HG02610 (cell line): ENCODE results near the gene VPS8.

Experiments
- ATAC-seq: cut with Tn5 transposase; IDR thresholded peaks from one replicate; pipeline ENCODE4 v1.9.1; 2021; ENCODE audit warnings: mild to moderate bottlenecking, moderate library complexity; ENCODE audit not compliant: unreplicated experiment

Gene VPS8

DNA sequence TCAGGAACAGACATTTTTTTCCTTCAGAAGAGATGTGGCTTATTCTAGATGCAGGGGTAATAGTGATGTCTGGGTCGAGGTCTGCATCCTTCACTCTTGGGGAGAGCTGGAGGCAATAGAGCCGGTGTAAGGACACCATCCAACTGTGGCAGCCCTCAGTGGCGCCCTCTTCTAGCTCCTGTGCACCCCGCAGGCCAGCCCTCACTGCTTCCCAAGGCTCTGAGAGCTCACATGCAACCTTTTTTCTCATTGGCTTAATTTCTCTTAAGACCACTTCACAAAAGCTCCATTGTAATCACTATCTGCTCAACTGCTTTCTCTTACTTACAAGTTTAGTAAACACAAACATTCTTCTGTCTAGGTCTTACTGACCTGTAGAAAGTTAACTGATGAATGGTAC is 3.9 kb upstream of the VPS8 start:
- ATAC-seq: no peak

DNA sequence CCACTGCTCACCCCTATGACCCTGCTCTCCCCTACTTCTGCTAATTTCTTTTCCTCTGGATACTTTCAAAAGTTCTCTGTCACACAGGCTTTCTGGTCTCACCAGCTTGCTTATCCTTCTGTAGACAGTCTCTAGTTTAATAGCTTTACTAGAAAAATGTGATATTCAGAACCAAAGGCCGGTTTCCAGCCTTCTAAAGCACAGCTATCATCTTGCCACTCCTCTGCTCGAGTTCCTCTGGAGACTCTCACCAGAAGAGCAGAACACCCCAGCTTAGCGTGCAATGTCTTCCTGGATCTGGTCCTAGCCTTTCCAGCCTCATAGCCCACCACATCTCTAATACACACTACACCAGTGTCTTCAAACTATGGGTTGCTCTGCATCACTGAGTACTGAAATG is 1.8 kb upstream of the VPS8 start:
- no peak for ATAC-seq

GRCh38 chr3:184811034-184811433 is 932 bp upstream of the VPS8 start:
- ATAC-seq: no peak

DNA sequence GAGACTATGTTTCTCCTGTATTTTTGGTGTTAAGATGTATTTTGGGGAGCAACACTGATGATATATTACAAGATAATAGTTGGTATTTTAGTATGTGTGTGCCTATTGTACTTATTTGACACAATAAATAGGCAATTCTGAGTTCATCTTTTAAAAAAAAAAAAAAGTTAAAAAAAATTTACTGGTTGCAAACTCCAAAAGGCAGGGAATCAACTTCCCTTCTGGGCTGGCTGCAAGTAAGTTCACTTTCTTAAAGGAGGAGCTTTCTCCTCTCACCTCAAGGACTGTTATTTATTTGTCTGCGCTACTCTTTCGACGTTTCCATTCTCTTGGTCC is 335 bp upstream of the VPS8 start:
- no peak for ATAC-seq

DNA sequence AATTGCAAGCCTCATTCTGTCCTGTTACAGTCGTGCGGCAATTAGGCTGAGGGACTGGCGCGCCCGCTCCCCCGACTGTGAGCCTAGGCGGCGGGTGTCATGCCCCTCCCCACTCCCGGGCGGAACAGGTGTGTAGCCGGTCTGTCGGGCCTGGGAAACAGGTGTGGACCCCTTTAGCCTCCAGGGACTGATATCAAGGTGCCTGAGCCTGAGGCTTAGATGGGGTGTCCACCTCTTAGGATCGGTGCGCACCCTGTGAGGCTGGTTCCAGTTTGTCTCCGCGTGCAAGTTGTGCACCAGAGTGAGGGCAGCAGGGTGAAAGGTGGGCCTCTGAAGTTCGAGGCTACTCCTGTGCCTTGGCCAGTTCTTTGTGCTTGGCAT is 686 bp downstream of the VPS8 start:
- no peak for ATAC-seq

DNA sequence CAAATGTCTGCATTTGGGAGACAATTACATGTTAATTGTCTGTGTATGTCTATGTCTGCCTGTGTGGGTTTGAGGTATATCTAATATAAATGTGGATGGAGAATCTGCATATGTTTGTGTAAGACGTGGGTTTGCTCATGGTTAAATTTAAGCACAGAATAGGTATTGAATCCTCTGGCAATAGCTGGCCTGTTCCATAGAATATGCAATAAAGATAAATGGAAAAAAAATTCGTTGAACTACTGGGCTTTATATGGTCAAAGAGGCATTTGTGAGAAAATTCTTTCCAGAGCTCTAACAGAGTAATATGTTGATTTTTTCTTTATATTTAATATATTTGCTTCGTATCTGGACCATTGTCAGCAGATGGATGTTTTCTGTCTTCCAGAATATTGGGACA is 1.4 kb downstream of the VPS8 start:
- ATAC-seq: no peak

- ATAC-seq: peak; percentile 47
Observed at GRCh38 chr3:184814214-184814613, 2.2 kb downstream of the VPS8 start.

GRCh38 chr3:184815046-184815930 is 3.3 kb downstream of the VPS8 start:
- ATAC-seq: no peak

GRCh38 chr3:184816614-184817013 is 4.6 kb downstream of the VPS8 start:
- ATAC-seq: no peak

DNA sequence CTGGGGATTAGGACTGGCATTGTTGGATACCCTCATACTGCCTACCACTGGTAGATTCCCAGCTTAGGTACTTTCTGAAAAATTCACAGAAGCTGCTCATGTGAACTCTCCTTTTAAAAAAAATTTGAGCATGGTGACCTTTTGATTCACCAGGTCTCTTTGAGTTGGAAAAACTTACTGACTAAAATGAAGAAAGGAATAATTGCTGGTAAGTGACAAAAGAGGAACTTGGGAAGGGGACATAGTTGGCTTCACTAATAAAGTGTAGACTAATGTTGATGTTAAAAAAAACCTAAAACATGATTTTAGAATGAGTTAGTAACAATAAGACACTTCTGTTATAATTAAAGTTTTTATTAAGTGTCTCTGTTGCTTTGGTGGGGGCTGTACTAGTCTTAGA is 8.6 kb downstream of the VPS8 start:
- no peak for ATAC-seq

- ATAC-seq: no peak
Observed at GRCh38 chr3:184821034-184821433, 9.1 kb downstream of the VPS8 start.

GRCh38 chr3:184822081-184822480 is 10.1 kb downstream of the VPS8 start:
- ATAC-seq: no peak

DNA sequence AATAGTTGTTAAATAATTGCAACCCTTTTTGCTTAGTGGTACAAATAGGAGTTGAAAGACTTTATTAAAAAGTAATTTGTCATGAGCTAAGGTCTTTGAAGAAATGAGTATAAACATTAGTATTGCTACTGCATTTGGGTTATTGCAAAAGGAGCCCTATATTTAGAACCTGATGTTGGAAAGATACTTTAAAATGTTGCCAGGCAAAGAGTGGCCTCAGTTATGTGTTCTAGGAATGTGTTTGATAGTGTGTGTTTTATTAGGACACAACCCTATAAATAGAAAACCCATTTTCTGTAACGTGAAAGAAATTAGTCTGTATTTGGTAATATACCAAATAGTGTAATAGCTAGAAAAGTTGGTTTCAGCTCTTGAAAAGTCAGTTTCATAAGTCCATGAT is 10.7 kb downstream of the VPS8 start:
- ATAC-seq: no peak

- ATAC-seq: no peak
Observed at GRCh38 chr3:184823990-184824389, 12.0 kb downstream of the VPS8 start.

- no peak for ATAC-seq
Observed at GRCh38 chr3:184825121-184825820, 13.3 kb downstream of the VPS8 start.

GRCh38 chr3:184827572-184827971 is 15.6 kb downstream of the VPS8 start:
- no peak for ATAC-seq

- no peak for ATAC-seq
Observed at GRCh38 chr3:184832044-184832443, 20.1 kb downstream of the VPS8 start.

- ATAC-seq: no peak
Observed at GRCh38 chr3:184832903-184833302, 20.9 kb downstream of the VPS8 start.

DNA sequence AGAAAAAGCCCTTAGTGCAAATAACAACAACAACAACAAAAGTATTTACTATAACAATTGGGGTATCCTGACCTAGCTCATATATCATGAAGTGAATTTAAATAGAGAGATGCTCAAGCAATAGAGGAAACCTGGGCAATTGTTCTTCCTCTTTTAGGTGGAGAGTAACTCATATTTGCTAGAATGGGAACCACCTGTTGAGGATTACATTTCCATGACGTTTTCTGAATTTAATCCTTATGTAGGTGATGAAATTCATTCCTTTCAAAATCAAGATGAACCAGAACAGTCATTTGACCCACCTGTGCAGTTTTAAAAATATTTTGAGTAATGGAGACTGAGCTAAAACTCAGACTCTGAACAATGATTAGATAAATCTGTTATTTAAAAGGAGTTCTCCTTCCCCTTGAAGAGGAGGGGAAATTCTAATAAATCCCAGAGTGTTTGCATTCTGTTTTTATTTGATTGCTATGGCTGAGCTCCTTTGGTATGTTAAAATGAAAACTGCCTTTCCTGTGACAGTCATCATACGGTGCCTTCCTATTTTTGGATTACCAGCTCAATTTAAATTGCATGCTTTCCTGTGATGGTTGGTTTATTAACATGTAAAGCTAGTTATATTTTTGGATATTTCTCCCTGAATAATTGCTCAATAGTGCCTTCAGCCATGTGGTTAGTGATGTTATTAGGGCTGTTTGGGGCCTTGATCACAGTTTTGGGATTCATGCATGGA is 24.3 kb downstream of the VPS8 start:
- ATAC-seq: no peak

DNA sequence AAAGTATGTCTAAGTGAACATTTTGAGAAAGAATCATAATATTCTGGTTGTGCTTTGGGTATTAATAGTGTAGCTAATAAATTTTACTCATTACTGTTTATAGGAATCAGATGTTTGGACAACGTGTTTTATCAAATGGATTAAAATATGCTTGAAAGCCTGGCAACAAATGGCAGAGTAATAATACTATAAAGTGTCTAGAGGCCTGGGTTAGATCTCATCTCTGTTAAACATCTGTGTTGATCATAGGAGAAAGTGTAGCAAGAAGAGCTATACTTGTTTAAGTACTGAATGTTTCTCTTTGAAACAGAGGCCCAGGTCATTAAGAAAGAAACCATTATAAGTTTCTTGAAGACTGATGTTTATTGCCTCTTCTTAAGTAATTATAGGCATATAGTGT is 30.5 kb downstream of the VPS8 start:
- ATAC-seq: no peak

DNA sequence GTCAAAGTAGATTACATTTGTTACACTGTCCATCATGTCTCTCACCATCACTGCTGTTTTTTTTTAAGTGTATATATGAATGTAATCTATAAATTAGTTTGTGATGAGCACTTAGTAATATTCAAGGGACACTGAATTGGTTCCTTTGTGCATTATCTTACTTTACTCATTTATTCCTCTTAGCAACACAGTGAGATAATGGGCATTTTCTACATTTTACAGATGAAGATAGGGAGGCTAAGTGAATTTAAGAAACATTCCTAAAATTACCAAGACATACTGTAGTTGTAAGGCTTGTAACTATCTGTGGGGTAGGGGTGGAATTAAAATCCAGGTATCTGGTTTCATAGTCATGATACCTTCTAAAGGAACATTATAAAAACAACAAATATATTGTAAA is 33.9 kb downstream of the VPS8 start:
- ATAC-seq: no peak

- ATAC-seq: no peak
Observed at GRCh38 chr3:184846496-184846895, 34.5 kb downstream of the VPS8 start.
